ENCODE results near the gene FAM50B. TPM values are rescaled to one million over a fixed set of nuclear protein-coding genes. Genes with fewer than 3 reads are reported as not detected.

Gene FAM50B
- total and polyA plus RNA-seq, 2 of the 13 experiments (the other 11 are each of a cell fraction or from before 2014, with no cell fraction given): 0.05 TPM; not detected in 1

- TF ChIP-seq SALL1 (CRISPR knock-in tag; IDR thresholded peaks at IDR 0.05) (peak; percentile 72), ZSCAN9 (CRISPR knock-in tag; IDR thresholded peaks at IDR 0.05; ENCODE audit: borderline replicate concordance) (no peak), DR1 (CRISPR knock-in tag; IDR thresholded peaks at IDR 0.05) (no peak), SRSF9 (IDR thresholded peaks at IDR 0.05; ENCODE audit: borderline replicate concordance, insufficient read depth, low read depth, low read length, poor library complexity, severe bottlenecking) (no peak), ARHGAP35 (CRISPR knock-in tag; IDR thresholded peaks at IDR 0.05; ENCODE audit: borderline replicate concordance) (no peak), ZNF414 (CRISPR knock-in tag; IDR thresholded peaks at IDR 0.05) (no peak), PAX8 (CRISPR knock-in tag; IDR thresholded peaks at IDR 0.05; ENCODE audit: borderline replicate concordance) (no peak), RFX3 (CRISPR knock-in tag; IDR thresholded peaks at IDR 0.05) (no peak), ZNF670 (CRISPR knock-in tag; IDR thresholded peaks at IDR 0.05; ENCODE audit: borderline replicate concordance) (no peak), ATF1 (CRISPR knock-in tag; IDR thresholded peaks at IDR 0.05) (no peak), KLF16 (CRISPR knock-in tag; IDR thresholded peaks at IDR 0.05) (no peak), RBFOX2 (IDR thresholded peaks at IDR 0.05; ENCODE audit: low read depth, low read length) (no peak), ADNP (CRISPR knock-in tag; IDR thresholded peaks at IDR 0.05) (no peak), ZNF18 (CRISPR knock-in tag; IDR thresholded peaks at IDR 0.05; ENCODE audit: insufficient replicate concordance) (no peak), ZMYM2 (CRISPR knock-in tag; IDR thresholded peaks at IDR 0.05) (no peak), MLXIP (CRISPR knock-in tag; IDR thresholded peaks at IDR 0.05; ENCODE audit: borderline replicate concordance) (no peak), ZNF619 (CRISPR knock-in tag; IDR thresholded peaks at IDR 0.05) (no peak), POLR2G (IDR thresholded peaks at IDR 0.05; ENCODE audit: low read depth, low read length) (no peak)
- TF ChIP-seq, protein P1, sequence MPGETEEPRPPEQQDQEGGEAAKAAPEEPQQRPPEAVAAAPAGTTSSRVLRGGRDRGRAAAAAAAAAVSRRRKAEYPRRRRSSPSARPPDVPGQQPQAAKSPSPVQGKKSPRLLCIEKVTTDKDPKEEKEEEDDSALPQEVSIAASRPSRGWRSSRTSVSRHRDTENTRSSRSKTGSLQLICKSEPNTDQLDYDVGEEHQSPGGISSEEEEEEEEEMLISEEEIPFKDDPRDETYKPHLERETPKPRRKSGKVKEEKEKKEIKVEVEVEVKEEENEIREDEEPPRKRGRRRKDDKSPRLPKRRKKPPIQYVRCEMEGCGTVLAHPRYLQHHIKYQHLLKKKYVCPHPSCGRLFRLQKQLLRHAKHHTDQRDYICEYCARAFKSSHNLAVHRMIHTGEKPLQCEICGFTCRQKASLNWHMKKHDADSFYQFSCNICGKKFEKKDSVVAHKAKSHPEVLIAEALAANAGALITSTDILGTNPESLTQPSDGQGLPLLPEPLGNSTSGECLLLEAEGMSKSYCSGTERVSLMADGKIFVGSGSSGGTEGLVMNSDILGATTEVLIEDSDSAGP (CRISPR knock-in tag; IDR thresholded peaks at IDR 0.05; ENCODE audit: borderline replicate concordance): peak; percentile 66
These were observed 7.2 kb upstream of the FAM50B start (continued) for GRCh38 chr6:3841711-3842565.

All from HepG2 (cell line).